Endothelial cell of umbilical vein (primary cell): ENCODE data around the gene CCDC86. TPM values are rescaled to one million over a fixed set of nuclear protein-coding genes. Genes with fewer than 3 reads are reported as not detected.

Experiments
- BruUV-seq: library from RNA; stranded (reverse); fragments of 400-500 nt; replicated peaks from 2 replicates; lab custom pipeline; 2021; lab: Mats Ljungman, UMichigan
- CTCF ChIA-PET: fragments of 300-600, 350-600 bp; sonication (Branson Sonifier 250); formaldehyde crosslinking; loops from one replicate; lab custom pipeline; 2021; ENCODE audit warnings: antibody characterized with exemption, inconsistent platforms; lab: Charles Lee
- POLR2A ChIA-PET: fragments of 300-600, 350-600 bp; sonication (Branson Sonifier 250); formaldehyde crosslinking; loops from one replicate; lab custom pipeline; 2021; ENCODE audit warnings: antibody characterized with exemption, inconsistent platforms; lab: Charles Lee
- DNase-seq: peaks from one replicate; pipeline ENCODE4 v3.0.0-alpha.2; 2011; ENCODE audit warnings: low read depth, low spot score
- FAIRE-seq: peaks from 2 replicates; lab custom pipeline; 2011; peaks lifted over from hg19 to GRCh38; lab: Jason Lieb, UNC
- H2AFZ ChIP-seq: 2 replicates; pipeline ENCODE4 v1.6.0; 2012; ENCODE audit warnings: low read depth, low read length, control low read depth, inconsistent platforms
- H3K27ac ChIP-seq: 2 replicates; pipeline ENCODE4 v1.5.1; 2011; ENCODE audit warnings: low read depth, mild to moderate bottlenecking, control low read depth, low read length, moderate library complexity; ENCODE audit not compliant: insufficient read depth
- H3K27me3 ChIP-seq, 2 experiments: 2 replicates each; pipeline versions ENCODE4 v1.6.0 to v1.6.1; 2011; ENCODE audit warnings: low read length in 2 of 2, mixed read lengths in 1 of 2; ENCODE audit not compliant: control insufficient read depth in 2 of 2, insufficient read depth in 2 of 2
- H3K36me3 ChIP-seq, 2 experiments: 2 replicates in 1 of 2; 3 replicates in 1 of 2; pipeline ENCODE4 v1.5.1; 2011; ENCODE audit warnings: low read length in 2 of 2, mild to moderate bottlenecking in 1 of 2, moderate library complexity in 1 of 2; ENCODE audit not compliant: control insufficient read depth in 2 of 2, insufficient read depth in 2 of 2; ENCODE audit errors: extremely low read depth in 1 of 2
- H3K4me1 ChIP-seq: 3 replicates; pipeline ENCODE4 v1.5.1; 2011; ENCODE audit warnings: mild to moderate bottlenecking, low read length; ENCODE audit not compliant: control insufficient read depth, insufficient read depth; ENCODE audit errors: extremely low read depth
- H3K4me2 ChIP-seq: 2 replicates; pipeline ENCODE4 v1.6.1; 2011; ENCODE audit warnings: low read length, control low read depth, mixed read lengths; ENCODE audit not compliant: insufficient read depth
- H3K4me3 ChIP-seq, 3 experiments: fragments of 200-600 bp in 1 of 3; sonication (generic), shearing (Covaris generic) in 1 of 3; replicated peaks in 1 of 3; 2 replicates each; pipeline ENCODE4 v1.5.1; 2011 to 2016; ENCODE audit warnings: control low read depth in 3 of 3, low read length in 3 of 3, mild to moderate bottlenecking in 2 of 3, inconsistent platforms in 1 of 3, low read depth in 1 of 3, moderate library complexity in 1 of 3; ENCODE audit not compliant: insufficient read depth in 1 of 3
- H3K79me2 ChIP-seq: 2 replicates; pipeline ENCODE4 v1.6.0; 2012; ENCODE audit warnings: low read length, inconsistent platforms; ENCODE audit not compliant: control insufficient read depth, insufficient read depth
- H3K9ac ChIP-seq: replicated peaks from 2 replicates; pipeline ENCODE3; 2011; ENCODE audit warnings: low read length, control low read depth; ENCODE audit not compliant: insufficient read depth; ENCODE audit errors: extremely low read depth
- H3K9me1 ChIP-seq: replicated peaks from 3 replicates; pipeline ENCODE4 v1.6.0; 2011; ENCODE audit warnings: mild to moderate bottlenecking, low read length; ENCODE audit not compliant: control insufficient read depth, insufficient read depth; ENCODE audit errors: extremely low read depth
- H3K9me3 ChIP-seq: replicated peaks from 2 replicates; pipeline ENCODE4 v1.5.1; 2012; ENCODE audit warnings: low read length, inconsistent platforms; ENCODE audit not compliant: control insufficient read depth, insufficient read depth
- H4K20me1 ChIP-seq: replicated peaks from 2 replicates; pipeline ENCODE3; 2011; ENCODE audit warnings: mild to moderate bottlenecking, low read length; ENCODE audit not compliant: control insufficient read depth, insufficient read depth; ENCODE audit errors: extremely low read depth
- FOS ChIP-seq: IDR thresholded peaks from 2 replicates; pipeline ENCODE4 v1.6.1; 2011; ENCODE audit warnings: mild to moderate bottlenecking, low read length, moderate library complexity, borderline replicate concordance; ENCODE audit not compliant: insufficient read depth
- GATA2 ChIP-seq: IDR thresholded peaks from 2 replicates; pipeline ENCODE4 v1.7.0; 2011; ENCODE audit warnings: low read depth, mild to moderate bottlenecking, moderate library complexity, mixed read lengths, low read length; ENCODE audit not compliant: insufficient read length, insufficient read depth
- JUN ChIP-seq: IDR thresholded peaks from 2 replicates; pipeline ENCODE4 v1.6.1; 2011; ENCODE audit warnings: borderline replicate concordance, low read depth; ENCODE audit not compliant: insufficient read length, insufficient read depth
- POLR2AphosphoS5 ChIP-seq: IDR thresholded peaks from 2 replicates; pipeline ENCODE4 v1.6.1; 2012; ENCODE audit warnings: low read depth, mild to moderate bottlenecking, control low read depth, low read length, moderate library complexity; ENCODE audit not compliant: insufficient read depth
- dilution Hi-C: fragments of 300-500 bp; cut with MboI; formaldehyde crosslinking; loops from one replicate; pipeline ENCODE4 v1.15.0; 2019; ENCODE audit warnings: low sequenced_read_pairs; ENCODE audit not compliant: extremely low pct_ligation_motif_present
- intact Hi-C: fragments of 100-400 bp; cut with micrococcal nuclease; formaldehyde crosslinking; loops from one replicate; pipeline ENCODE4 v1.10.0; 2022
- polyA plus RNA-seq, 4 experiments: library from polyadenylated mRNA; depleted of rRNA in 3 of 4; stranded (reverse) in 3 of 4; unstranded in 1 of 4; fragments of >200 nt; gene quantifications; 2 replicates each; pipeline versions ENCODE4 v1.2.1 to v1.2.3, GENCODE V29; 2011 to 2012; ENCODE audit warnings: missing spikeins in 1 of 4
- total RNA-seq: library from RNA; stranded (reverse); gene quantifications from 2 replicates; pipeline ENCODE4 v1.2.3, GENCODE V29; 2021

CCDC86 gene
- total and polyA plus RNA-seq, 2 donors (not counting 3 experiments of a cell fraction or from before 2014, with no cell fraction given): 29.8 to 60.8 TPM

- Histone ChIP-seq H4K20me1 (no peaks in the 10 kb centered on the region), H2AFZ (no peak overlapping the region), H3K27me3 (no peaks in the 10 kb centered on the region), H3K4me1 (no peaks in the 10 kb centered on the region), H3K9me1 (no peaks in the 10 kb centered on the region), H3K27ac (no peak overlapping the region), H3K36me3 (no peaks in the 10 kb centered on the region), H3K4me2 (no peak overlapping the region), H3K4me3 (no peak overlapping the region), H3K9me3 (no peaks in the 10 kb centered on the region), H3K79me2 (no peaks in the 10 kb centered on the region), H3K9ac (no peak overlapping the region)
- ChIA-PET CTCF (interaction anchor here (0.7 to 1.6 kb wide), 3 partner anchors 13 to 44 kb away, joined by 4 to 9 read pairs (median 5); no protein-coding TSS in a partner anchor), POLR2A (no interaction called here)
- intact Hi-C loops: no loop called here
- DNase-seq (no peak), FAIRE-seq (no peak)
- dilution Hi-C loops: no loop called here
- BruUV-seq: no TSS peak
- TF ChIP-seq GATA2 (no peak), FOS (no peak), JUN (no peak), POLR2AphosphoS5 (no peak)
These were observed 32.8 kb downstream of the CCDC86 start for GRCh38 chr11:60874421-60875365.
